ENCODE results near the gene MTMR2.

Gene MTMR2

DNA sequence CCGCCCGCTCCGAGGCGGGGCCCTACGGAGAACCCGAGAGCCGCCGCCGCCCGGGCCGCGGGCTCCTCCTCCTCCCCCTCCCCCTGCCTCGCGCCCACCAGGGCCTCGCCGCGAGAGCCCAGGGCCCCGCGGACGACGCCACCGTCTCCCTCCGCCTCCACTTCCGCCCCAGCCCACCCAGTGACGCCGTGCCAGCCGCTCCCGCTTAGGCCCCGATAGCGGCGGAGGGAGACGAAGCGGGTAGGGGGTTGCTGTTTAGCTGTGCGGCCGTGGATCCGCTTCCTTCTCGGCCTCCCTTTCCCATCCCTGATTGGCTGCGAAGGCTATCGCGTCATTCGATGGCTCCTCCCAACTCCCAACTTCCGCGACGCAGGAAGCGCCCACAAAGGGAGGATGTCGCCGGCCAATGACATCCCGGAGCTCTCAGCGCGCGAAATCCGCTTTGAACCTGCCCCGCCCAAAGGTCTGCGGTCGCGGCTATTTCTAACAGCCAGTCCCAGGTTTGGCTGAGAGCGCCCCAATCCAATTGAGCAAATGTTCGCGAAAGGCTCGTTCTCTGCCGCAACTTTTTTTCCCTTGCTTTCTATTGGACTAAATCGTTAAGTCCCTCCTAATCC lies 134.3 kb downstream of the MTMR2 start, which contains the start of gene FAM76B:
Gene FAM76B, minus strand, starts transcription at position 277 of the 617 bp plus-strand sequence. CDS start 304 bp downstream, outside the sequence.
- peak; percentile 88 for DNase-seq (ENCODE audit: extremely low spot score)
- ChIA-PET CTCF (no interaction called here), POLR2A (interaction anchor here (0.6 to 2.8 kb wide), 24 partner anchors 8 to 722 kb away, joined by 3 to 22 read pairs (median 4); partner anchors contain the start of genes CCDC82, JRKL, MAML2 and MTMR2)
- 0 out of 2 replicates have a peak, but pooled peaks have one; percentile 35 for TF ChIP-seq CTBP1 (IDR thresholded peaks at IDR 0.05; ENCODE audit: borderline replicate concordance)
- peak; percentile 82 for TF ChIP-seq ELF4 (IDR thresholded peaks at IDR 0.05)
- TF ChIP-seq L3MBTL2 (conservative IDR thresholded peaks at IDR 0.05), result peak; percentile 59
- TF ChIP-seq NFRKB (IDR thresholded peaks at IDR 0.05), result no peak
- TF ChIP-seq HDGF (IDR thresholded peaks at IDR 0.05; ENCODE audit: borderline replicate concordance), result 0 out of 2 replicates have a peak, but pooled peaks have one; percentile 28
- no peak for TF ChIP-seq ARNT (IDR thresholded peaks at IDR 0.05)
- TF ChIP-seq, protein P1, sequence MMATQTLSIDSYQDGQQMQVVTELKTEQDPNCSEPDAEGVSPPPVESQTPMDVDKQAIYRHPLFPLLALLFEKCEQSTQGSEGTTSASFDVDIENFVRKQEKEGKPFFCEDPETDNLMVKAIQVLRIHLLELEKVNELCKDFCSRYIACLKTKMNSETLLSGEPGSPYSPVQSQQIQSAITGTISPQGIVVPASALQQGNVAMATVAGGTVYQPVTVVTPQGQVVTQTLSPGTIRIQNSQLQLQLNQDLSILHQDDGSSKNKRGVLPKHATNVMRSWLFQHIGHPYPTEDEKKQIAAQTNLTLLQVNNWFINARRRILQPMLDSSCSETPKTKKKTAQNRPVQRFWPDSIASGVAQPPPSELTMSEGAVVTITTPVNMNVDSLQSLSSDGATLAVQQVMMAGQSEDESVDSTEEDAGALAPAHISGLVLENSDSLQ (IDR thresholded peaks at IDR 0.05), result no peak
- no peak for TF ChIP-seq FOXK2 (IDR thresholded peaks at IDR 0.05)
- no peak for TF ChIP-seq TARDBP (IDR thresholded peaks at IDR 0.05)
- TF ChIP-seq FOXM1 (IDR thresholded peaks at IDR 0.05; ENCODE audit: borderline replicate concordance), result no peak
- TF ChIP-seq SP1 (IDR thresholded peaks at IDR 0.05), result no peak
- no peak for TF ChIP-seq BHLHE40 (IDR thresholded peaks at IDR 0.05; ENCODE audit: borderline replicate concordance)
- TF ChIP-seq SUZ12 (IDR thresholded peaks at IDR 0.05), result no peak
- TF ChIP-seq ZNF384 (IDR thresholded peaks at IDR 0.05), result no peak
- no peak for TF ChIP-seq FOXA1 (IDR thresholded peaks at IDR 0.05)
- no peak for TF ChIP-seq LEF1 (IDR thresholded peaks at IDR 0.05; ENCODE audit: borderline replicate concordance)

DNA sequence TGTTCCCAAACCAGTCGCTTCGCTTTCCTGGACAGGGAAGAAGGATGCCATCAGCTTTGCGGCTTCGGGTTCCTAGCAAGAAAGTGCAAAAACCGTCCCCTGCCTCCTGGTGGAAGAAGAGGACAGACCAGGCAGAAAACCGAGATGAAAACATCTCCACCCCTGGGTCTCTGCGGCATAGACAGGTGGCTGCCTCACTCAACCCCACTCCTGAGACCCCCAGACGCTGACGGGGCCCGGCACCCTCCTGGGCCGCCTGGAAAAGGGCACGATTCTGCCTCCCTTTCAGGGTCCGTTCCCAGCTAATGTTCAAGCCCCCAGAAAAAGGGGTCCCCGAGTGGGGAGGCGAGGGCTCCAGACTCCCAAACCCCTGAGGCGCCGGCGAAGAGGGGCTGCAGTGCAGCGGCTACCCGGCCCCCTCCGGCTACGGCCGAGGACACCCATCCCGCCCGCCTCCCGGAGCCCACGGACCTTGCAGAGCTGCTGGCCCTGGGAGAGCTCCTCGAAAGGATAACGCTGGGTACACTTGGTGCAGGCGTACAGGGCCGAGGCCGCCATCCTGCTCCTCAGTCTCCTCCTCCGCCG lies 134.9 kb downstream of the MTMR2 start:
- DNase-seq (ENCODE audit: extremely low spot score), result peak; percentile 40
- ChIA-PET CTCF (no interaction called here), POLR2A (interaction anchor here (0.6 to 2.8 kb wide), 21 partner anchors 9 to 722 kb away, joined by 3 to 22 read pairs (median 4); partner anchors contain the start of genes CCDC82, JRKL, MTMR2 and SRSF8)
- TF ChIP-seq, protein P1 (IDR thresholded peaks at IDR 0.05), result no peak
- TF ChIP-seq HDGF (IDR thresholded peaks at IDR 0.05; ENCODE audit: borderline replicate concordance) (no peak), BHLHE40 (IDR thresholded peaks at IDR 0.05; ENCODE audit: borderline replicate concordance) (no peak)
